Activated effector memory CD4-positive, alpha-beta T cell treated with anti-CD3 and anti-CD28 coated beads, Interleukin-2, amount 50 U/mL, for 16 hours (primary cell): Measurements from ENCODE around the gene PICK1.

Source experiments
- DNase-seq: peaks from one replicate; pipeline ENCODE4 v3.0.0-alpha.2; 2020

Gene PICK1

DNA sequence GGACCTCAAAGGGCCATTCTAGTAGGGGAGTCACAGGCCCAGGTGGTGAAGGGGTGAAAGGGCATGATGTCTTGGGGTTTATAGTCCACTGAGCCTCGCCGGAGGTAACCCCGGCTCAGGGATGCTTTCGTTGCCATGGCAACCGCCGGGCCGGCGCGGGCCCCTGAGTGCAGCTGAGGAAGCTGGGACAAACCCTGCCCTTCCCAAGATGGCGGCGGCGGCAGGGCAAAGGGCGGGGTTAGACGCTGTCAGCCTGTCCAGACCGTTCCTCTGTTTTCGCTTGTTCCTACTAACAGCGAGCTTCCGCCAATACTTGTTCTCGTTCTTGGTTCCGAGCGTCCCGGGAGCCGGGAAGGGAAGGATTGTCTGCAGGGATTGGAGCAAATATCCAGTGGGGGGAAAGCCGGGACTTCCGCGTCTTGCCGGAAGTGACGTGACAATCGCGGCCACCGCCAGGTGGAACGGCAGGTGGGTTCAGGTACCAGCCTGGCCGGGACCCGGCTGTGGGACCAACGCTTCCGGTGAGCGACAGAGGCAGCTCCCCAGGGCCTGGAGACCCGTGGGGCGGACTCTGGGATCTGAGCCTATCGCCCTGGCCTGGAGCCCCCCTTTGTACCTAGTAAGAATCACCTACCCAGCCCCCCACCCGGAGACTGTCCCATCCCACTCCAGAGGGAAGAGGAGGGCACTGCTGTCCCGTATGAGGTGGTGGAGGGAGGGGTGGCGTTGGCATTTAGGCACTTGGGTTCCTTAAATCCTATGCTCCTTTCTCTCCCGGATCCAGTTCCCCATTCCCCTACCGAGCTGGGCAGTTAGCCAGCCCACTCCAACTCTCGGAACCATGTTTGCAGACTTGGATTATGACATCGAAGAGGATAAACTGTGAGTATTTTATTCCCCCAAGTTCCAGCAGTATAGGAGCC is at the start of gene PICK1:
Gene PICK1, plus strand, starts transcription at position 436 of the 923 bp plus-strand sequence. Its CDS starts 406 bp downstream, at position 842.
- peak; percentile 91 for DNase-seq

DNA sequence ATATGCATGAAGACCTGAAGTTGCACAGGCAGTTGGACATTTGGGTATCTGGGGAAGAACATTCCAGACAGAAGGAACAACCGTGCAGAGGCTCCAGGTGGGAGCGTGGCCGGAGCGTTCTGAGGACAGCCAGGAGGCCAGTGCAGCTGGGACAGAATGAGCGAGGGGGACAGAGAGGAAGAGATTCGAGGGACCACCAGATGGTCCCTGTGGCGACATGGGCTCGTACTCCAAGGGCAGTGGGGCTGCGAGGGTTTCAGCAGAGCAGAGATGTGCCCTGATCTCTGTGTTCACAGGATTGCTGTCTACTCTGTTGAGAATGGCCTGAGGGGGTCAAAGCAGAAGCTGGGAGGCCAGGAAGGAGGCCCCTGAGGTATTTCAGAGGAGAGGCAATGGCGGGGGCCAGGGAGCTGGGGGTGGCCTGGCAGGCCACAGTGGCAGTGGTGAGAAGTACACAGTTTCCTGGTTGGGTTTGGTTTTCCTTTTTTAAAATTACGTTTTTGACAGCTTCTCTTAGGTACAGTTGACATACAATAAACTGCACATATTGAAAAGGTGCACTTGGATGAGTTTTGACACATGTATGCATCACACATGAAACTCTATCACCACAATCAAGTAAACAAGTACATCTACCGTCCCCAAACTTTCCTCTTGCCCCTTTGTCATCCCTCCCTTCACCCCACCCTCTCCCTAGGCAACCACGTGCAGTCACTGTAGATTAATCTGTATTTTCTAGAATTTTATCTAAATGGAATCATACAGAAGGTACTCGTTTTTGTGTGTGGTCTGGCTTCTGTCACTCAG is 48.0 kb upstream of the PICK1 start:
- no peak for DNase-seq

DNA sequence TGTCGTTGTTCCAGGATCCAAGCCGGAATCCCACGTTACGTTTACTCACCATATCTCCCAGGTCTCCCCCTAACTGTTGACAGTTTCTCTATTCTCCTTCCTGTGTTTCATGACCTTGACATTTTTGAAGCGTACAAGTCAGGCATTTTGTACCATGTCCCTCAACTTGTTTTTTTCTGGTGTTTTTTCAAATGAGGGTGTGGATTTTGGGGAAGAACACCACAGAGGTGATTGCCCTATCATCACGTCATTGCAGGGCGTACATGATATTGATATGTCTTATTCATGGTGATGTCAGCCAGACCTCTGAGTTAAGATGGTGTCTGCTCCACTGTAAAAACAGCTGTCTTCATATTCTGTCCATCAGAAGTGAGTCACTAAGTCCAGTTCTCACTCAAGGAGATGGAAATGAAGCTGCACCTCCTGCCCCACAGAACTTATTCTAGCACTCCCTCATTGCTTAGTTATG is 44.6 kb upstream of the PICK1 start:
- DNase-seq, result no peak

DNA sequence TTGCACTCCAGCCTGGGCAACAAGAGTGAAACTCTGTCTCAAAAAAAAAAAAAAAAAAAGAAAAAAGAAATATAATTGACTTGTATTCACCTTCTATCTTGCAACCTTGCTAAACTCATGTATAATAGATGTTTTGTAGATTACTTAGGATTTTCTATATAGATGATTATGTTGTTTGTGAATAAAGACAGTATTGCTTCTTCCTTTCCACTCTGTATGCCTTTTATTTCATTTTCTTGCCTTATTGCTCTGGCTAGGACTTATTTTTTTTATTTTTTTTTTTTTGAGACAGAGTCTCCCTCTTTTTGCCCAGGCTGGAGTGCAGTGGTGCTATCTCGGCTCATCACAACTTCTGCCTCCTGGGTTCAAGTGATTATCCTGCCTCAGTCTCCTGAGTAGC is 43.1 kb upstream of the PICK1 start:
- DNase-seq, result no peak

DNA sequence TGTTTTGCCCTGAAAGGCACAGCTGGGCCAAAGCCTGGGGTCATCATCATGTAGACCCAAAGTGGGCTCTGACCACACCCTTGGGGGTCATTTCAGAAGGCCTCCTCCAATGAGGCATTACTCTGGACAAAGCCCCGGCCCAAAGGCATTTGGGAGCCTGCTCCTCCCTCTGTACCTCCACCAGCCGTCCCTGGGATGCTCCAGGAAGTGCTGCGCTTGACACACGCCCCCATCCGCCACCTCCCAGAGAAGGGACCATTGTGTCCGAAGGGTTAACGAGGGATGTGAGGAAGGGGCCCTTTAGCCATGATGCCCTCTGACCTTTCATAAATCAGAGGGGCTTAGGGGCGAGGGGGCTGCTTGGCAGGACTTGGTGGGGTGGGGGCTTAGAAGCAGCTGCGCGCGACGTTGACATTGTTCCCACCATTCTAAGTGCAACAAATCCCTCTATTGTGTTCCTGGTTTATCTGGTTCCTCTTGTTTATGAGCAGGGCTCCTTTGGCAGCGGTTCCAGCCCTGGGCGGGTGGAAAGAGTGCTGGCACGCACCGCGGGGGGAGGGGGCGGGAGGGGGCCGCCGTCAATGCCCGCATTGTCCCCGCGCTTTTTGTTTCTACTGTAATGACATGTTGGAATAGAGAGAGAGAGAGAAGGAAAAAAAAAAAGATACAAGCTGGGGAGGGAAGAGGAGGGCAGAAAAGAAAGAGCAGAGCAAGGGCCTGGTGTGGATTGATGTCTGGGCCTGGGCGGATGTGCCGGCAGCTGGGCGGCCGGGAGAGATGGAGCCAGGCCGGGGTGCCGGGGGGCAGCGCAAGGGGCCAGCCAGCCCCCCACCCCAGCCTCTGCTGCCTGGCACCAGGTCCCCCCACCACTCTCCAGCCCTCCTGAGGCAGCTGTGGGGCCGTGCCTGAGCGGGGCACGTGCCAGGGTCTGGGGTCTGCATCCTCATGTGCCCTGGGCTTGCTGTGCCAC is 40.7 kb upstream of the PICK1 start:
- no peak for DNase-seq

DNA sequence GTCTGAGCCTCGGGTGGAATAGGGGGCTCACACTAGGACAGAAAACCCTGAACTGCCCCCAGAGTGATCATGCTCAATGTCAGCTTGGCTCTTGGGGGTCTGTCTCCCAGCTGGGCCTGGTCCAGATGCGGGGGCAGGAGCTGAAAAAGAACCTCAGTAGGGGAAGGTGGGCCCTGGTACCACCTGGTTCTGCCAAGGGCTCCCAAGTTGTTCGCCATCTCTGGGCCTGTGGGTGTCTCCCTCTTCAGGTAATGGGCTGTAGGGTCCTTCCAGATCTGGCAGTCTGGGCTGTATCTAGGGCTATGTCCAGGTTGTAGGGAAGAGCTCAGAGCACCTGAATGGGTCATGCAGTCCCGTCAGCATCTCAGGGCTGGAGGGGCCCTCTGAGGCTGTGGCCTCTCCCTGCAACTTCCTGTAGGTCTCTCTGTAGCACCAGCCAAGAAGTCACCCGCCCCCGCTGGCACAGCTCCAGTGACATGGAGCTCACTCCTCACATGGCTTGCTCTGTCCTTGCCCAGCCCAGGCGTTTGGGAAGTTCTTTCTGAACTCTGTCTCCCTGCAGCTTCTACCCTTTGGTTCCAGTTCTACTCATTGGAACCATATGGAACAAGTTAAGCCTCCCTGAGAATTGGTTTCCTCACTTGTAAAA is 39.8 kb upstream of the PICK1 start:
- no peak for DNase-seq

DNA sequence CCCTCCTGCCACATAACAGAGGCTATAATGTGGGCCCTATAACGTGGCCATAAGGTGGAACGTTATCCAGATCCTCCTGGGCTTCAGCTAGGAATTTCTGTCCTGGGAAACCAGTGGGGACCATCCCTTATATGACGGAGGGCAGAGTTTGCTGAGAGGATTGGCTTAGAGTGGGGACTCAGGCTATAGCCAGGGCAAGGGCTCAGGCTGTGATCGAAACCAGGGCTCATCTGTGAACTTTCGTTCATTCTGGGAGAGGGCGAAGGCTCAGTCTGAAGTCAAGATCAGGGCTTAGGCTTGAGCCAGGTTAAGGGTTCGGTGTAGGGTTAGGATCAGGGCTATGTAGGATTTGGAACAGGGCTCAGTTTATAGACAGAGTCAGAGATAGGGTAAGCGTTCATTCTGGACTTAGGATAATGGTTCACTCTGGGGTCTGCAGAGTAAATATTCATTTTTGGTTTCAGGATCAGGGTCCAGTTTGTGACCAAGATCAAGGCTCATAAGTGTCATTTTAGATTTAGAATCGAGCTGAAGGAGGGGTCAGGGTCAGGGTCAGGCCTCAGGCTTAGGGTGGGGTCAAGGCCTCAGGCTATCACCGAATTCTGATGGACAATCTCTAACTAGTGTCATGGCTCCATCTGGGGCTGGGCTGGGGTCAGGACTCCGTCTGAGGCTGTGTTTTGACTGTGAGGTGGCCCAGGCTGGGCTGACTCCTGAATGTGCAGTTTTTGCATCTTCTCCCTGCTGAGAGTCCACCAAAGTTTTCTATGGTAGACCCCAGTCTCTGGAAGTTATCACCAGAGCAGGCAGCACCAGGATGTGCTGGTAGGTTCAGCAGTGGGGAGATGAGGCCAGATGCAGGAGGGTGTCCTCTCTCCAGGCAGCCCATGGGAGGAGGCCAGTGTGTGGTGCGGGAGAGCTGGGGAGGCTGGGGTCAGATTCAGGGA is 39.0 kb upstream of the PICK1 start:
- DNase-seq, result no peak

DNA sequence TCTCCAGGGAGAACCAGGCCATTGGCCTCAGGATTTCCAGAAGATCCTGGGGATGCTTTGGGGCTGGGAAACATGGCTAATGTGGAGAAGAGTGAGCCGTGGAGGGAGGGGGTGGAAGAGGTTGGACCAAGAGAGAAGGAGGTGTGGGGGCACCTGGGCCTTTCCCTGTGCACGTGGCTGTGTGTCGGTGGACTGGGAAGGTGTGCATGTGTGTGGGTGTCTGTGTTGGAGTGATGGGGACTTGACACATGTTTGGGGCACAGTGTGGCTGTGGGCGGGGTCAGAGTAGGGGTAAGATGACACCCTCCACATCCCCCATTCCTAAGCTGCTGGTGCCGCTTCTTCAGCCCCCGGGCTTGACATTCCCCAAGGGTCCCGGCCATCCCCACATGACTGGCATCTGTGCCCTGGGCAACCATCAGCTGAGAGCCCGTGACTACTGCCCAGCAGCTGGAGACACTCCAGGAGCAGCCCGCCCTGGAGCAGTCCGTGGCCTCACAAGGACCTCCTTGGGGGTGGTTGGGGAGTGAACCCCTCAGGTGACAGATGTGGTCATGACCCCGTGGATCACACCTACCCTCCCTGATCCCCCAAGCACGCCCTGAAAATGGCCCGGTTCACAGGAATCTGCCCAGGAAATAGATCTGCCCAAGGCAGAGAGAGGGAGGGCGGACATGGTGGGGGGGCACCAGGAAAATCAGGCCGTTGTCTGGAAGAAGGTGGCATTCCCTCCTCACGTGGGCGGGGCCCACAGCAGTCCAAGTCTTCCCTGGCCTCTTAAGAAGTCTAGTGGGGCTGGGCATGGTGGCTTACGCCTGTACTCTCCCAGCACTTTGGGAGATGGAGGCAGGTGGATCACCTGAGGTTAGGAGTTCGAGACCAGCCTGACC is 38.0 kb upstream of the PICK1 start:
- no peak for DNase-seq

DNA sequence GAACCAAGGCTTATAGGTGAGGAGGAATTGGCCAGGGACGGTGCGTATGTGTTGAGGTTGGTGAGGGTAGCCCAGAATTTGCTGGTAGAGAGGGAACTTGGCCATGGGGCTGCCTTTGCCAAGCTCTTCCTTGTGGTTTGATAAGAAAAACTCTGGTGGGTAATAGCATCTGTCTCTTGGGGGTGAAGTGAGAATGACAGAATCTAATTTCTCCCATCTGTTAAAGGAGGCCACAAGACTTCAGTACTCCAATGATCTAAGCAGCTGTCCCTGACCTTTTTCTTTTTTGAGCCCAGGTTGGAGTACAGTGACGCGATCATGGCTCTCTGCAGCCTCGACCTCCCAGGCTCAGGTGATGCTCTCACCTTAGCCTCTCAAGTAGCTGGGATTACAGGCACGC is 36.0 kb upstream of the PICK1 start:
- no peak for DNase-seq

DNA sequence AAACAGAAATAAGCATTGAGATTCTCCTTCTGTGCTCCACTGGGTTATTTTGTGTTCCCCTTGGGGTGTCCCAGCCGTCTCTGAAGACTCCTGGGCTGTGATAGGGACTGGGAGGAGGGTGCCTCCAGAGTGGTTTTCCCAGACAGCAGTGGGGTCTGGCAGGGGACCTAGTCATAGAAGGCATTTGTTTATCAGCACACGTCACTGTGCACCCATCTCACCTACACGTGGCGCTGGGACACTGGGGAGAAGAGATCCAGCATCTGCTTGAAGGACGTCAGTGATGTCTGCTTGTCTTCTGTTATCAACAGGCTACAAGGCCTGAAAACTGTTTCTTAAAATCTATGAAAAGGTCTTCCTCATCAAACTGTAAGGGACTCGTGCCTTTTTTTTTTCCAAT is 34.2 kb upstream of the PICK1 start:
- no peak for DNase-seq

DNA sequence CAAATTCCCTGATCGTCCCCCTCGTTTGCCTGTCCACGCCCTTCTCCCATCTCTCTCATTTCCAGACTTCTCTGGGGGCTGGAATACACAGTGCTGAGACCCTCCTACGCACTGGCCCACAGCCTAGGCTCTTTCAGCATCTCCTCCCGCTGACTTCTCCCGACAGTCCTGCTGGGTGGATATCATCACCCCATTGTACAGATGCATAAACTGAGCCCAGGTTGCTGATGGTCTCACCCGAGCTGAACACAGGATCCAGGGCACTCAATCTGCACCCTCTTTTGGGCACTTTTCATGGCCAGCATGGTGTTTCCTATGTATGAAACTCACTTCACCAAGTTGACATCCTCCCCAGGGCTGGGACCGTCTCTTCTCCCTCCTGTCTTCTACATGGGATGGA is 31.7 kb upstream of the PICK1 start:
- DNase-seq, result no peak

DNA sequence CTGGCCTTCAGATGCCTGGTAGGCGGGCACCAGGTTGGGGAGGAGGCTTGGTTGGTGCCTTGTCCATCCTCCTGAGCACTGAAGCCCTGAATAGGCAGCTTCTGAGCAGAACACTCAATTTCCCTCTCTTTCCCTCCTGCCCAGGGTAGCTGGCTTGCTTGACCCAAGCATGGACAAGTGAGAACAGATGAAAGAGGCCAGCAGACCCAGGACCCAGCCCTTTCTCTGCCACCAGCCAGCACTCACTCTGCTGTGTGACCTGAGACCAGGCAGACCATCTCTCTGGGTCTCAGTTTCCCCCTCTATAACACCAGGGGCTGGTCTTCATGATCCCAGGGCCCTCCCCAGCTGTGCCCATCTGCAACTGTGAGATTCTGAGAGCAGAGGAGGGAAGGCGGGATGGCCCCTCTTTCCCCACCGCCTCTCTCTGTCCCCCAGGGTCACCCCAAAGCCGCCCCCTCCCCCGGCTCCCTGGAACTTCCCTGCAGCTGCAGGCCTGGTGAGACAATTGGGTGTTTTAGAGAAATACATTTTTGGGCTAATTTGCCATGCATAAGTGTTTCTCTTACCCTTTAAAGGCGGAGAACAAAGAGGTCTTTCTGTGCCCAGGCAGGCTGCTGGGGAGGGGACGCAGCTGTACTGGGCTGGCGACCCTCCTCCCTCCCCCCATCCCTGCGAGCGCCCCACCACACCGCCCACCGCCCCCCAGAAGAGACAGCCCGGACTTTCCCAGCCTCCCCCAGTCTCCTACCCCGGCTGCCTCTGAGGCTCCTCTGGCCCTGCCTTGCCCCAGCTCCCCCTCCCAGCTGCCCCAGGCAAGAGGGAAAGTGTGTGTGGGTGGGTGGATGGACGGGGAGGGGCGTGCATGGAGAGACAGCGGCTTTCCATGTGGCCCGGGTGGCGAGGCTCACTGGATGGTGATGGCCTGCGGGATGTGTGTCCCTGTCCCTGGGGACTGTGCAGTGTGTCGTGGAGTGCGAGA is 30.8 kb upstream of the PICK1 start:
- no peak for DNase-seq

DNA sequence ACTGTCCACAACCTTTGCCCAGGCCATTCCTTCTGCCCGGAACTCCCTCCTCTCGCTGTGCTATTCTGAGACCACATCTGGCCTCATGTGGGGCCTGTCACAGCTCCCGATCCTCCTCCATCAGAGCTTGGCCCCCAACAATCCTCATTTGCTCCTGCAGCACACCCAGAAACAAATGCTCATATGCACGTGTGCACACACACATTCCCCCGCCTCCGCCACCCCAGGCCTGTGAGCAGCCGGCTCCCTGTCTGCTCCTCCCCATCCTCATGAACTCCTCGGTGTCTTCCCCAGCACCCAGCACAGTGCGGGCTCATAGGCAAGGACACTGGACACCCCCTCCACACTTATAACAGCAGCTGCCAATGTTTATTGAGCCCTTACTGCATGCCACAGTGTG is 29.7 kb upstream of the PICK1 start:
- no peak for DNase-seq

DNA sequence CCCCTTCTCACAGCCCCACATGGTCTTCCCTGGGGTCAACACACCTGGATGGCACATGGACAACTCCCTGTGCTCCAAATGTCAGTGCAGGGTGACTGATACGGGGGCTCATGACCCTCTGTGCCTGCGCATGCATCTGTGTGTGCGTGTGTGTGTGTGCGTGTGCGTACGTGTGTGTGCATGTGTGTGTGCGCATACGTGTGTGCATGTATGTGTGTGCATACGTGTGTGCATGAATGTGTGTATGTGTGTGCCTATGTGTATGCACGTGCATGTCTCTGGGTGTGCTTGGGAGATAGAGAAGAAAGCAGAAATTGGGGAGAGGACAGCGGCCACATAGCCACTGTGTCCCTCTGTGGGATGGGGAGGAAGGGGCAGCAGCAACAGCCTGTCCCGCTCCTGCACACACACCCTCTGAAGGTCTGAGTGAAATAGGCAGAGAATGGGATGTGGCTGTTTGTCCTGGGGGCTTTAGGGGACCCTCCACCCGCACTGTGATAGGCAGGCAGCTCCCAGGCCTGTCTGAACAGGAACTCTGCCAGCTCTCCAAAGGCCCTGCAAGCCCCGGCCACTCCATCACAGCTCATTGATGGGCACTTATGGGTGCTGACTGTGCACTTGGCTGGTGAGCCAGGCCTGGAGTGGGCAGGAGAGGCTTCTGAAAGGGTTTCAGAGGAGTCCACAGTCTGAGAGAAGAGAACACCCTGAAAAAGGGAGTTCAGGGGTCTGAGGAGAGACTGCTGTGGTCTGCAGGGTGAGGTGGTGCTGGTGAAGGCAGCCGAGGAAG is 28.7 kb upstream of the PICK1 start:
- no peak for DNase-seq

DNA sequence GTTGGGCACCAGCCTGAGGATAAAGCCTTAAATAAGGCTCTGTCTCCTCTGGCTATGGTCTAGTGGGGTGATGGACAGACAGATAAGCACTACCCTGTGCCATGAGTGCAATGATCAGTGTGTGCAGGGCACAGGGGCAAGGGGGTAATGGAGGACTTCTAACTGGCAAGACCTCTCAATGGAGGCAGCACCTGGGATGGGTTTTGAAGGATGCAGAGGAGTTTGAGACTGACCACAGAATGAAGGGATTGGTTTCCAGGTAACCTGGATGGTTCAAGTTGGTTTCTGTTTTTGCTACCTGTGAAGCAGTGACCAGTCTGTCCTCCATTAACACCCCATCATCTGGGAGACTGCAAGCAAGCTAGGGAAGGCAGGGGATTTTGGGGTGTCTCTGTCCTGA is 27.8 kb upstream of the PICK1 start:
- DNase-seq, result no peak

DNA sequence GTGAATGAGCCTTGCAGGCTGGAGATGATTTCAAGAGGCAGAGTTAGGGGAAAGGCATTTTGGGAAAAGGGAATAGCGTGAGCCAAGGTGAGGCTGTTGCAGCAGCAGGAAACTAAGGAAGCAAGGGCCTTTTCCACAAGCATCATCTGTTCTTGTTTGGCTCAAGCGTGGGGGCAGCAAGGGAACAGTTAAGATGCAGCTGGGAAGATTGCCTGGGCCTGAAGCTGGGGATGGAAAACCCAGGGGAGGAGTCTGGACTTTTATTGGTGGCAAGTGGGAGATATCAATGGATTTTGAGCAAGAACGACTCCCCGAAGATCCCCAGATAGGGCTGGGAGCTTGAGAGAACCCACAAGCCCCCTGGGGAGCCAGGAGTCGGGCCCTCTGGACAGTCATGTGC is 27.3 kb upstream of the PICK1 start:
- no peak for DNase-seq

DNA sequence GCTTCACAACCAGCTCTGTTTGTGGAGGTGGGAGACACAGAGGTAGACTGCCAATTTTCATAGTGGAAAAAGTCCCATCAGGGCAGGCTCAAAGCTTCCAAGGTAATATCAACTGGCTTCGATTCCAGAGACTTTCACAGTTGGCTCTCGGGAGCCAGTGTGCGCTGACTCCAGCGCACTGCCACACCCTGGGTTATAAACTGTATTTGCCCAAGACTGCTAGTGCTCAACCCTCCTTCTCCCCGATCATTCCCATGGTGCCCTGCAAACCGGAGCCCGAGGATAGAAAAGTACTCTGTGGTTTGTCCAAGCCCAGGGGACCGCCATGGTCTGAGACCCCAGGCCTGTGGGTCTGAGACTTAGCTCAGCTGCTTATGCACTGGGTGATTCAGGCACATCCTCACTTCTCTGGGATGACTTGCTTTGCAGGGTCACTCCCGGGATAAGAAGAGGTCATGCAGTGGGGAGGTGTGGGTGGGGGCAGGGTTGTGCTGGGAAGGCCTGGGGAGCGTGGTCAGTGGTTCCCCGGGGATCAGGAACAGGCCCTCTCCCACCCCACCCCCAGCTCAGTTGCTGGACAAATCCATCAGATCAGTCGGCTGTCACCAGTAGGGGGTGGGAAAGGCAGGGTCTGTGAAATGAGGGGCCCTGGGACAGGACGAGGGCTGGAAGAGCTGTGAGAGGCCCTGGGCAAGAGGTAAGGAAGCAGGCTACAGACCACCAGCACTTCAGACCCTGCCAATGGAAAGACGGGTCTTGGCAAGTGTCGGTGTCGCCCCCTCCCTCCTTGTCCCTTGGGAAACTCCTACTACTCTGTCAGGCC is 26.7 kb upstream of the PICK1 start:
- no peak for DNase-seq
